ENCODE data around the gene CDH4.

CDH4 gene

GRCh38 chr20:61420781-61421180 is 168.7 kb downstream of the CDH4 start:
- no peak for TF ChIP-seq FOXP2 (optimal IDR thresholded peaks at IDR 0.05; ENCODE audit: borderline replicate concordance, extremely low read depth, extremely low read length, insufficient read depth)
- no peak for TF ChIP-seq REST (IDR thresholded peaks at IDR 0.05; ENCODE audit: insufficient read depth in 1 of 2, low read depth in 2 of 2, low read length in 2 of 2)
- no peak for TF ChIP-seq POLR2AphosphoS5 (IDR thresholded peaks at IDR 0.05; ENCODE audit: low read depth, low read length)
- TF ChIP-seq TAF1 (IDR thresholded peaks at IDR 0.05; ENCODE audit: borderline replicate concordance, insufficient read depth, low read length): no peak
- no peak for TF ChIP-seq SIN3A (IDR thresholded peaks at IDR 0.05; ENCODE audit: borderline replicate concordance, insufficient read depth, low read length)

GRCh38 chr20:61422636-61423425 is 170.8 kb downstream of the CDH4 start:
- TF ChIP-seq FOXP2 (optimal IDR thresholded peaks at IDR 0.05; ENCODE audit: borderline replicate concordance, extremely low read depth, extremely low read length, insufficient read depth): no peak
- TF ChIP-seq SIN3A (IDR thresholded peaks at IDR 0.05; ENCODE audit: borderline replicate concordance, insufficient read depth, low read length): no peak
- no peak for TF ChIP-seq TAF1 (IDR thresholded peaks at IDR 0.05; ENCODE audit: borderline replicate concordance, insufficient read depth, low read length)

GRCh38 chr20:61424011-61424627 is 172.1 kb downstream of the CDH4 start:
- TF ChIP-seq REST (IDR thresholded peaks at IDR 0.05; ENCODE audit: insufficient read depth in 1 of 2, low read depth in 2 of 2, low read length in 2 of 2): no peak
- TF ChIP-seq FOXP2 (optimal IDR thresholded peaks at IDR 0.05; ENCODE audit: borderline replicate concordance, extremely low read depth, extremely low read length, insufficient read depth): no peak
- no peak; the same call in 1 of the 2 replicates for TF ChIP-seq POLR2AphosphoS5 (IDR thresholded peaks at IDR 0.05; ENCODE audit: low read depth, low read length)
- no peak for TF ChIP-seq SIN3A (IDR thresholded peaks at IDR 0.05; ENCODE audit: borderline replicate concordance, insufficient read depth, low read length)
- TF ChIP-seq TAF1 (IDR thresholded peaks at IDR 0.05; ENCODE audit: borderline replicate concordance, insufficient read depth, low read length): no peak

DNA sequence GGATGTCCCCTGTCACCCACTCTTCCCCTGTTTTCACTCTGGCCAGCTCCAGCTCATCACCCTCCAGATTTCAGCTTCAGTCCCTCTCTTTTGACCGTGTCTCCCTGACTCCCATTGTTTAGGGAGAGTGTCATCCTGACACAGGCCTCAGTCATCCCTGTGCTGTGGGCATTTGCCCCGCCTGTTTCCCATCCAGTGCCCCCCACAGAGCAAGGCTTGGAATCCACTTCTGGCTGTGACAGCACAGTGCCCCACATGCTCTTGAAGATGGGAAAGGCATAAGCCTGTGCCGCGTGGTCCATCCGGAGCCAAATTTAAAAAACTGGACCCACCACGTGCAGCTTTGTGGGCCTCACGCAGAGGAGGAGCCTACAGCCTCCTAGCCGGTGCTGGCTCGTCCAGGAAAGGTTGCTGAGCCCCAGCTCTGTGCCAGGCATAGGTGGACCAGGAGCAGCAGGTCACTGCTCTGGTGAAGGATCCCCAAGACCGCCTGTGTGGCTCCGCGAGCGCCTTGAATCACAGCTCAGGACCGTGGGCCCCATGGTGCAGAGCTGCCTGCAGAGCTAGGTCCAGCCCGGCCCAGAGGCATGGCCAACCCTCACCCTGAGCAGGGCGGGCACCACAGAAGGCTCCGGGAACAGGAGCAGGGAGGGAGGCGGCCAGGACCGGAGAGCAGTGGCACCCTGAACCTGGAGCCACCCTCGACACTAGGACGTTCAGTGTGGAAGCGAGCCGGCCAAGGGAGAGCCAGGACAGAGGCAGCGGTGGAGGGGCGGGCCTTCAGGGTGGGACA is 172.8 kb downstream of the CDH4 start:
- no peak for TF ChIP-seq TAF1 (IDR thresholded peaks at IDR 0.05; ENCODE audit: borderline replicate concordance, insufficient read depth, low read length)
- no peak for TF ChIP-seq POLR2AphosphoS5 (IDR thresholded peaks at IDR 0.05; ENCODE audit: low read depth, low read length)
- TF ChIP-seq FOXP2 (optimal IDR thresholded peaks at IDR 0.05; ENCODE audit: borderline replicate concordance, extremely low read depth, extremely low read length, insufficient read depth): no peak
- TF ChIP-seq REST (IDR thresholded peaks at IDR 0.05; ENCODE audit: insufficient read depth in 1 of 2, low read depth in 2 of 2, low read length in 2 of 2): no peak
- no peak for TF ChIP-seq SIN3A (IDR thresholded peaks at IDR 0.05; ENCODE audit: borderline replicate concordance, insufficient read depth, low read length)

DNA sequence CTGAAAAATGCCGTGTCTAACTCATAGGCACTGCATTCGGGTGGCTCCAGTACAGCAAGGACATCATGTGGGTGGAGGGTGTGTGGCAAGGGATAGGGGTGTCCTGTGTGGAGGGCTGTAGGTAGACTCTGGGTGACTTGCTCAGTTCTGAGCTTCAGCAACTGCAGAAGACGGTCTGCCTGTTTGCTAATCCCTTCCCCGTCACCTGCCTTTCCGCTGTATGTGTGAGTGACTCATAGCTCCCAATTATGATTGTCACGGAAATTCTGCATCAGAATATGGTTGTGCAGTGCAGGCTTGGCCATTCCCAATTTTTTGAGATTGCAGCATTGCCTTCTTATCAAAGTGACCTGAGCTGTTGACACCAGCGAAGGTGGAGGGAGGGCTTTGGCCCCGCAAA is 174.3 kb downstream of the CDH4 start:
- TF ChIP-seq TAF1 (IDR thresholded peaks at IDR 0.05; ENCODE audit: borderline replicate concordance, insufficient read depth, low read length): no peak
- no peak for TF ChIP-seq FOXP2 (optimal IDR thresholded peaks at IDR 0.05; ENCODE audit: borderline replicate concordance, extremely low read depth, extremely low read length, insufficient read depth)
- TF ChIP-seq REST (IDR thresholded peaks at IDR 0.05; ENCODE audit: insufficient read depth in 1 of 2, low read depth in 2 of 2, low read length in 2 of 2): no peak
- no peak for TF ChIP-seq SIN3A (IDR thresholded peaks at IDR 0.05; ENCODE audit: borderline replicate concordance, insufficient read depth, low read length)
- no peak; the same call in 1 of the 2 replicates for TF ChIP-seq POLR2AphosphoS5 (IDR thresholded peaks at IDR 0.05; ENCODE audit: low read depth, low read length)

Measured in PFSK-1 (cell line).